Coronary artery (tissue), 2 donors: ENCODE results near the gene USP46.

Experiments
- DNase-seq: peaks from one replicate; pipeline ENCODE4 v3.0.0-alpha.2; 2017; ENCODE audit warnings: low spot score
- H3K27ac ChIP-seq, 2 donors: fragments of 200-600 bp; sonication (generic); one replicate each; pipeline ENCODE4 v1.5.1; 2016 to 2019
- H3K4me3 ChIP-seq: fragments of 200-600 bp; sonication (generic); 2 replicates; pipeline ENCODE4 v1.5.1; 2016; ENCODE audit warnings: mild to moderate bottlenecking, moderate library complexity
- CTCF ChIP-seq: fragments of 200-600 bp; sonication (generic); IDR thresholded peaks from one replicate; pipeline ENCODE4 v1.5.1; 2019; ENCODE audit warnings: antibody characterized with exemption

The USP46 gene

GRCh38 chr4:52687696-52688095 is 28.6 kb upstream of the USP46 start:
- no peak overlapping the region for H3K4me3 ChIP-seq
- DNase-seq: no peak
- no peak overlapping the region for H3K27ac ChIP-seq
- no peak for TF ChIP-seq CTCF

- no peak overlapping the region for H3K27ac ChIP-seq
- DNase-seq: no peak
- TF ChIP-seq CTCF: no peak
- no peak overlapping the region for H3K4me3 ChIP-seq
These were observed 26.2 kb upstream of the USP46 start for GRCh38 chr4:52685316-52685715.

GRCh38 chr4:52684896-52685295 is 25.8 kb upstream of the USP46 start:
- H3K27ac ChIP-seq: no peak overlapping the region
- no peak for DNase-seq
- H3K4me3 ChIP-seq: no peak overlapping the region
- no peak for TF ChIP-seq CTCF

GRCh38 chr4:52680381-52680780 is 21.3 kb upstream of the USP46 start:
- no peak for TF ChIP-seq CTCF
- no peak overlapping the region for H3K4me3 ChIP-seq
- DNase-seq: no peak
- H3K27ac ChIP-seq: no peak overlapping the region

GRCh38 chr4:52676536-52676935 is 17.4 kb upstream of the USP46 start:
- no peak for DNase-seq
- Histone ChIP-seq H3K4me3 (no peak overlapping the region), H3K27ac (no peak overlapping the region)
- TF ChIP-seq CTCF: no peak

GRCh38 chr4:52675111-52675510 is 16.0 kb upstream of the USP46 start:
- no peak for DNase-seq
- Histone ChIP-seq H3K4me3 (no peak overlapping the region), H3K27ac (no peak overlapping the region)
- no peak for TF ChIP-seq CTCF

GRCh38 chr4:52670739-52671138 is 11.6 kb upstream of the USP46 start:
- Histone ChIP-seq H3K27ac (no peak overlapping the region), H3K4me3 (no peak overlapping the region)
- no peak for TF ChIP-seq CTCF
- no peak for DNase-seq
